Right atrium auricular region (tissue), 2 donors: Measurements from ENCODE around the gene PID1. TPM values are rescaled to one million over a fixed set of nuclear protein-coding genes. Genes with fewer than 3 reads are reported as not detected.

ENCODE experiments used
- DNase-seq: peaks from one replicate; pipeline ENCODE4 v3.0.0-alpha.2; 2019; ENCODE audit warnings: low spot score
- H3K27ac ChIP-seq, 2 donors: fragments of 200-600 bp; sonication (generic); 1 replicate in 1 of 2; 2 replicates in 1 of 2; pipeline ENCODE4 v1.5.1; 2016 to 2019
- H3K27me3 ChIP-seq, 2 donors: fragments of 200-600 bp; sonication (generic); one replicate each; pipeline versions ENCODE4 v1.5.1 to v1.6.0; 2017 to 2019
- H3K36me3 ChIP-seq: fragments of 200-600 bp; sonication (generic); one replicate; pipeline ENCODE4 v1.5.1; 2016
- H3K4me1 ChIP-seq, 2 donors: fragments of 200-600 bp; sonication (generic); one replicate each; pipeline versions ENCODE4 v1.5.1 to v1.6.0; 2017 to 2019
- H3K4me3 ChIP-seq, 2 donors: fragments of 200-600 bp; sonication (generic); 1 replicate in 1 of 2; 2 replicates in 1 of 2; pipeline ENCODE4 v1.5.1; 2017 to 2019; ENCODE audit warnings: mild to moderate bottlenecking in 1 of 2, moderate library complexity in 1 of 2
- H3K9me3 ChIP-seq, 2 donors: fragments of 200-600 bp; sonication (generic); one replicate each; pipeline ENCODE4 v1.5.1; 2019
- total RNA-seq, 2 donors: library from RNA; depleted of rRNA; stranded (reverse); fragments of >200 nt; gene quantifications; one replicate each; pipeline ENCODE4 v1.1.0, GENCODE V29; 2016
- TF ChIP-seq, protein P1 (sequence below), 2 donors: fragments of 200-600 bp; sonication (generic); IDR thresholded peaks; one replicate each; pipeline ENCODE4 v1.5.1; 2019; ENCODE audit warnings: antibody characterized with exemption in 2 of 2

PID1 gene
- total RNA-seq, 2 donors from 2014 or later, result 9.1 to 24.0 TPM

DNA sequence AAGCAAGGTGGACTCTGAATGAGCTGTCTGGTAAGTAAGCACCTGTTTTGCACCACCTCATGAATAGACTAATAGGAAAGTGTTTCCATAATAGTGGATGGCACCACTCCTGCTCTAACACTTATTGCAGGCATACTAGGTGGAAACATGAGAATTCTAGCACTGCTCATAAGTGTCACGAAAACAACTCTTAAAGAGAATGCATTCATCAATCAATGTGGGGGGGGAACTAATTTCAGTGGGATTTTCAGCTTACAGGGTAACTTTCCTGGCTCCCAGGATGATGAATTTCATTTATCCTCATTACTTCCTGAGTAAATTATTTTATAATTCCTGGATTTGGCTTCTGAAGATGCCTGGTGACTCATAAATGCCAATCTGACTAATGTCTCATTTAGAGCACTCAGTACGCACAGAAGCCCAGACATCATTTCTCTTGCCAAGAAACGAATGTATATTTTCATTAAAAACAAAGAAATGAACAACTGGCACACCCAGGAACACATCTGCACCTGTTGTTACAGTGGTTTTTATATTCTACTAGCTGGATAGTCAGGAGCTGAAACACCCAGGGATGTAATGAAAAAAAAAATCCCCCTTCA, 129.6 kb downstream of the PID1 start:
- TF ChIP-seq, protein P1, sequence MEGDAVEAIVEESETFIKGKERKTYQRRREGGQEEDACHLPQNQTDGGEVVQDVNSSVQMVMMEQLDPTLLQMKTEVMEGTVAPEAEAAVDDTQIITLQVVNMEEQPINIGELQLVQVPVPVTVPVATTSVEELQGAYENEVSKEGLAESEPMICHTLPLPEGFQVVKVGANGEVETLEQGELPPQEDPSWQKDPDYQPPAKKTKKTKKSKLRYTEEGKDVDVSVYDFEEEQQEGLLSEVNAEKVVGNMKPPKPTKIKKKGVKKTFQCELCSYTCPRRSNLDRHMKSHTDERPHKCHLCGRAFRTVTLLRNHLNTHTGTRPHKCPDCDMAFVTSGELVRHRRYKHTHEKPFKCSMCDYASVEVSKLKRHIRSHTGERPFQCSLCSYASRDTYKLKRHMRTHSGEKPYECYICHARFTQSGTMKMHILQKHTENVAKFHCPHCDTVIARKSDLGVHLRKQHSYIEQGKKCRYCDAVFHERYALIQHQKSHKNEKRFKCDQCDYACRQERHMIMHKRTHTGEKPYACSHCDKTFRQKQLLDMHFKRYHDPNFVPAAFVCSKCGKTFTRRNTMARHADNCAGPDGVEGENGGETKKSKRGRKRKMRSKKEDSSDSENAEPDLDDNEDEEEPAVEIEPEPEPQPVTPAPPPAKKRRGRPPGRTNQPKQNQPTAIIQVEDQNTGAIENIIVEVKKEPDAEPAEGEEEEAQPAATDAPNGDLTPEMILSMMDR (IDR thresholded peaks at IDR 0.05), result no peak
- H3K27ac ChIP-seq, result no peak overlapping the region

DNA sequence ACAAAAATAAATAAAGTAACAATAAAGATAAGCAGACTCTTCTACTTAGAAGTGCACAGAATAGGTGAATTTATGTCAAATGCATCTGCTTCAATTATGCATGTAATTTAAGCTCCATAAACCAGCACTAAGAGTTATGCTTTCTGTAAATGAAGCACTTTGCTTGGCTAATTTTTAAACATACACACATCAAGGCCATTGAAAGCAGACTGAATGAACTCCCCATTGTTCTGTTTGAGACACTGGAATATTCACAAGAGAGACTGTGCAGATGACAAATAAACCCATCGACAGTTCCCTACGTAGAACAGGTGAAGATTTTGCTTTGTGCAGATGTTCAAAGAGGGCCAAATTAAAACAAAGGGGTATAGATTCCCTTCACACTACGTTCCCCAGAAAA, 133.4 kb downstream of the PID1 start:
- no peaks in the 10 kb centered on the region for H3K27me3 ChIP-seq
- H3K4me1 ChIP-seq, result no peaks in the 10 kb centered on the region
- TF ChIP-seq, protein P1 (IDR thresholded peaks at IDR 0.05), result no peak
- no peaks in the 10 kb centered on the region for H3K36me3 ChIP-seq
- peaks cover 0 to 3% of the 10 kb centered on the region in 2 donors for H3K9me3 ChIP-seq
- H3K4me3 ChIP-seq, result no peak overlapping the region
- DNase-seq, result no peak
- H3K27ac ChIP-seq, result no peak overlapping the region

More for the DNA sequence above, 129.6 kb downstream of the PID1 start:
- Histone ChIP-seq H3K9me3 (peaks cover 0 to 2% of the 10 kb centered on the region in 2 donors), H3K36me3 (no peaks in the 10 kb centered on the region), H3K4me3 (no peak overlapping the region), H3K4me1 (no peaks in the 10 kb centered on the region), H3K27me3 (no peaks in the 10 kb centered on the region)
- no peak for DNase-seq

- H3K27ac ChIP-seq, result no peak overlapping the region
- no peak overlapping the region for H3K4me3 ChIP-seq
- H3K36me3 ChIP-seq, result no peaks in the 10 kb centered on the region
- H3K9me3 ChIP-seq, result peaks cover 0 to 3% of the 10 kb centered on the region in 2 donors
- H3K4me1 ChIP-seq, result no peaks in the 10 kb centered on the region
- H3K27me3 ChIP-seq, result no peaks in the 10 kb centered on the region
- DNase-seq, result no peak
- TF ChIP-seq, protein P1 (IDR thresholded peaks at IDR 0.05), result no peak
Measured at GRCh38 chr2:229137066-229137465, 134.0 kb downstream of the PID1 start.

GRCh38 chr2:229133155-229133772, 137.8 kb downstream of the PID1 start:
- no peak for DNase-seq
- no peak overlapping the region for H3K4me3 ChIP-seq
- TF ChIP-seq, protein P1 (IDR thresholded peaks at IDR 0.05), result peak in 1 of 2 donors; percentile 68
- H3K9me3 ChIP-seq, result peaks cover 0 to 3% of the 10 kb centered on the region in 2 donors
- no peak overlapping the region for H3K27ac ChIP-seq
- no peaks in the 10 kb centered on the region for H3K27me3 ChIP-seq
- H3K36me3 ChIP-seq, result no peaks in the 10 kb centered on the region
- peaks cover 0 to 9% of the 10 kb centered on the region in 2 donors for H3K4me1 ChIP-seq

DNA sequence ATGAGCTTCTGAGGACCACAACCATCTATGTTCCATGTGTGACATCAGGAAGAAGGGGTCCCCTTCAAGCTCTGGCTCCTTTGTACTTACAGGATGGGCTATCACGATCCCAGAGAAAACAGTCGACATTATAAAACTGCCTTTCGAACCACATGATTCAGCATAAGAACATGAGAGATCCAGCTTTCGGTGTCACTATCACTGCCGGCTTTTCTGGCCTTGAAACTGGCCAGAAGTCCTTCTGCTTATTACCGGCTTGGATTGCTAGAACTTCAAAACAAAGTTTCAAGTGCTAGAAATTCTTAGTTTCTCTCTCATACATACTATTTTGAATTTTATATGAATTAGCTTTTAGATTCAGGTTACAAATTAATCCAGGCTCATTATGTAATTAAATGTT, 138.9 kb downstream of the PID1 start:
- Histone ChIP-seq H3K4me1 (peaks cover 0 to 9% of the 10 kb centered on the region in 2 donors), H3K36me3 (no peaks in the 10 kb centered on the region), H3K9me3 (peaks cover 0 to 3% of the 10 kb centered on the region in 2 donors), H3K27me3 (no peaks in the 10 kb centered on the region), H3K27ac (no peak overlapping the region), H3K4me3 (no peak overlapping the region)
- TF ChIP-seq, protein P1 (IDR thresholded peaks at IDR 0.05), result no peak
- no peak for DNase-seq
